ENCODE data around the gene AGBL5.

The AGBL5 gene

DNA sequence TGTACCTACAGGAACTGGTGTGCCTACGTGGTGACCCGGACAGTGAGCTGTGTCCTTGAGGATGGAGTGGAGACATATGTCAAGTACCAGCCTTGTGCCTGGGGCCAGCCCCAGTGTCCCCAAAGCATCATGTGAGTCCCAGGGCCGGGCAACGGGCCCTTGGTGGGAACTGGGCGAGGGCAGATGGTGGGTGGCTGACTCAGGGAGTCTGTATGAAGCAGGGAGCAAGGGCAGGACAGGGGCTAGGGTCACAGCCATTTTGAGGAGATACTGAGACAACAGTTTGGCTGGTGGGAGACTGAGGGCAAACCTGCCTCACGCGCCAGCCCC lies 28.6 kb downstream of the AGBL5 start:
- DNase-seq, result no peak

DNA sequence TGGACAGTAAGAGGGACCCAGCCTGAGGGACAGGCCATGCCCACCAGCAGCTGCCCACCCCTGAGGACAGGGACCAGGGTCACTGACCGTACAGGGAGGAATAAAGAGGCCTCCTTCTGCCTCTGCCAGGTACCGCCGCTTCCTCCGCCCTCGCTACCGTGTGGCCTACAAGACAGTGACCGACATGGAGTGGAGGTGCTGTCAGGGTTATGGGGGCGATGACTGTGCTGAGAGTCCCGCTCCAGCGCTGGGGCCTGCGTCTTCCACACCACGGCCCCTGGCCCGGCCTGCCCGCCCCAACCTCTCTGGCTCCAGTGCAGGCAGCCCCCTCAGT lies 29.1 kb downstream of the AGBL5 start:
- DNase-seq, result no peak

DNA sequence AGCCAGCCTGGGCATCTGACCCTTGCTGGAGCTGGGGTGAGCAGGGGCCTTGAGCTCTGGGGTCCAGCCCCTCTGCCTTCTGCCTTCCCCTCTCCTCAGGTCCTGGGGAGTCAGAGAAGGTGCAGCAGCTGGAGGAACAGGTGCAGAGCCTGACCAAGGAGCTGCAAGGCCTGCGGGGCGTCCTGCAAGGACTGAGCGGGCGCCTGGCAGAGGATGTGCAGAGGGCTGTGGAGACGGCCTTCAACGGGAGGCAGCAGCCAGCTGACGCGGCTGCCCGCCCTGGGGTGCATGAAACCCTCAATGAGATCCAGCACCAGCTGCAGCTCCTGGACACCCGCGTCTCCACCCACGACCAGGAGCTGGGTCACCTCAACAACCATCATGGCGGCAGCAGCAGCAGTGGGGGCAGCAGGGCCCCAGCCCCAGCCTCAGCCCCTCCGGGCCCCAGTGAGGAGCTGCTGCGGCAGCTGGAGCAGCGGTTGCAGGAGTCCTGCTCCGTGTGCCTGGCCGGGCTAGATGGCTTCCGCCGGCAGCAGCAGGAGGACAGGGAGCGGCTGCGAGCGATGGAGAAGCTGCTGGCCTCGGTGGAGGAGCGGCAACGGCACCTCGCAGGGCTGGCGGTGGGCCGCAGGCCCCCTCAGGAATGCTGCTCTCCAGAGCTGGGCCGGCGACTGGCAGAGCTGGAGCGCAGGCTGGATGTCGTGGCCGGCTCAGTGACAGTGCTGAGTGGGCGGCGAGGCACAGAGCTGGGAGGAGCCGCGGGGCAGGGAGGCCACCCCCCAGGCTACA lies 30.7 kb downstream of the AGBL5 start:
- no peak for DNase-seq

DNA sequence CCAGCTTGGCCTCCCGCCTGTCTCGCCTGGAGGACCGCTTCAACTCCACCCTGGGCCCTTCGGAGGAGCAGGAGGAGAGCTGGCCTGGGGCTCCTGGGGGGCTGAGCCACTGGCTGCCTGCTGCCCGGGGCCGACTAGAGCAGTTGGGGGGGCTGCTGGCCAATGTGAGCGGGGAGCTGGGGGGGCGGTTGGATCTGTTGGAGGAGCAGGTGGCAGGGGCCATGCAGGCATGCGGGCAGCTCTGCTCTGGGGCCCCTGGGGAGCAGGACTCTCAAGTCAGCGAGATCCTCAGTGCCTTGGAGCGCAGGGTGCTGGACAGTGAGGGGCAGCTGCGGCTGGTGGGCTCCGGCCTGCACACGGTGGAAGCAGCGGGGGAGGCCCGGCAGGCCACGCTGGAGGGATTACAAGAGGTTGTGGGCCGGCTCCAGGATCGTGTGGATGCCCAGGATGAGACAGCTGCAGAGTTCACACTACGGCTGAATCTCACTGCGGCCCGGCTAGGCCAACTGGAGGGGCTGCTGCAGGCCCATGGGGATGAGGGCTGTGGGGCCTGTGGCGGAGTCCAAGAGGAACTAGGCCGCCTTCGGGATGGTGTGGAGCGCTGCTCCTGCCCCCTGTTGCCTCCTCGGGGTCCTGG lies 31.4 kb downstream of the AGBL5 start:
- DNase-seq, result no peak

DNA sequence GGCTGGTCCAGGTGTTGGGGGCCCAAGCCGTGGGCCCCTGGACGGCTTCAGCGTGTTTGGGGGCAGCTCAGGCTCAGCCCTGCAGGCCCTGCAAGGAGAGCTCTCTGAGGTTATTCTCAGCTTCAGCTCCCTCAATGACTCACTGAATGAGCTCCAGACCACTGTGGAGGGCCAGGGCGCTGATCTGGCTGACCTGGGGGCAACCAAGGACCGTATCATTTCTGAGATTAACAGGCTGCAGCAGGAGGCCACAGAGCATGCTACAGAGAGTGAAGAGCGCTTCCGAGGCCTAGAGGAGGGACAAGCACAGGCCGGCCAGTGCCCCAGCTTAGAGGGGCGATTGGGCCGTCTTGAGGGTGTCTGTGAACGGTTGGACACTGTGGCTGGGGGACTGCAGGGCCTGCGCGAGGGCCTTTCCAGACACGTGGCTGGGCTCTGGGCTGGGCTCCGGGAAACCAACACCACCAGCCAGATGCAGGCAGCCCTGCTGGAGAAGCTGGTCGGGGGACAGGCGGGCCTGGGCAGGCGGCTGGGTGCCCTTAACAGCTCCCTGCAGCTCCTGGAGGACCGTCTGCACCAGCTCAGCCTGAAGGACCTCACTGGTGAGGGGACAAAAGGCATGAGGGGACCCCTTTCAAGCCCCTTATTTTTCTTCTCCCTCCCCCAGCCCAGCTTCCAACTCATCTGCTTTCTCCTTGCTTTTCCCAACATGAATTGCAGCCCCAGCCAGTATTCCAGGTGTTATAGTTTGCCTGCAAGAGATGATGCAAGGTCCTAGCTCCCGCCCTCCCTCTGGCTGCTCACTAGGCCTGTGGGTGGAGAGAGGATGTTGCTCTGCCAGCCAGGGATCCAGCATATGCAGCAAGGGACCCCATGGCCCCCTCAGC lies 32.2 kb downstream of the AGBL5 start:
- no peak for DNase-seq

DNA sequence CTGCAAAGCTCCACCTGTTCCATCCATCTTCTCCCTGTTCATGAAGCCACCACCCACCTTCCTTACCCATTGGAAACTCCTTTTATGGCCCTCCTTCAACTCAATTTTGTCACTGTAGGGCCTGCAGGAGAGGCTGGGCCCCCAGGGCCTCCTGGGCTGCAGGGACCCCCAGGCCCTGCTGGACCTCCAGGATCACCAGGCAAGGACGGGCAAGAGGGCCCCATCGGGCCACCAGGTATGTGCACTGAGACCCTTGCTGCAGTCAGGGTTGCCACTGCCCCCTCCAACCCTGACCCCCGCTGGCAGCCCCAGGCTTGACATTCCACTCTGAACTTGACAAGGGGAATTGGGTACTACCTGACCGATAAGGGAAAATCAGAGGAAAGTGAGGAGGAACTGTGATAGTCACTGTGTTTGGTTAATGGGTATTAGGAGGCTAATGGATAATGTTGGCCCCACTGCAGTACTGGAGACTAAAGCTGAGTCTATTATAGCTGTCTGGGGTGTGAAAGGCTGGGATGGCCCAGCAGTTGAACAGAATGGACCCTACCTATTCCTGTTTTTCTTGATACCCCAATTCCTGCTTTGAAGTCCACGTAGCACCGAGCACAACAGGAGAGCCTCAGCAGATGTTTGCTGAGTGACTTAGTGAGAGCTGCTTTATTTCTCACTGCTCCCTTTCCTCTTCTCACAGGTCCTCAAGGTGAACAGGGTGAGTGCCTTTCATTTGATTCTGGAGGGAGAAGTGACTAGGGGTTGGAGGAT lies 33.0 kb downstream of the AGBL5 start:
- DNase-seq, result no peak

DNA sequence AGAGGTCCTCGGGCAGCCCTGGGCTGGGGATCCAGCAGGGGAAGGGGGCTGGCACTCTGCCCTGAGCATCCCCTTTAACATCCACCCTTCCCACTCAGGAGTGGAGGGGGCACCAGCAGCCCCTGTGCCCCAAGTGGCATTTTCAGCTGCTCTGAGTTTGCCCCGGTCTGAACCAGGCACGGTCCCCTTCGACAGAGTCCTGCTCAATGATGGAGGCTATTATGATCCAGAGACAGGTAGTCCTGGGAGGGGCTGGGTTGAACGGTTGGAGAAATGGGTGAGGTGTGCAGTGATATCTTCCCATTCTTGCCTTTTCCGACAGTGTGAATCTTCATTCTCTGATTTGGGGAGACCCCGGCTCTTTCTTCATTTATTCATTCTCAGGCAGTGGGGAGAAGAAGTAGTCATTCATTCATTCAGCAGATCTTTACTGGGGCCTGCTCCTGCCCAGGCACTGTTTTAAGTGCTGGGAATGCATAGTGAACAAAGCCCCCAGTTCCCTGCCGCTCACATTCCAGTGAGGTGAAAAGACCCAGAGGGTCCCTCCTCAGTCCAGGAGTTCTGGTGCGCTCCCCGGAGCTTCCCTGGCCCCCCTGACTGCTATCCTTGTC lies 33.7 kb downstream of the AGBL5 start:
- DNase-seq, result no peak

DNA sequence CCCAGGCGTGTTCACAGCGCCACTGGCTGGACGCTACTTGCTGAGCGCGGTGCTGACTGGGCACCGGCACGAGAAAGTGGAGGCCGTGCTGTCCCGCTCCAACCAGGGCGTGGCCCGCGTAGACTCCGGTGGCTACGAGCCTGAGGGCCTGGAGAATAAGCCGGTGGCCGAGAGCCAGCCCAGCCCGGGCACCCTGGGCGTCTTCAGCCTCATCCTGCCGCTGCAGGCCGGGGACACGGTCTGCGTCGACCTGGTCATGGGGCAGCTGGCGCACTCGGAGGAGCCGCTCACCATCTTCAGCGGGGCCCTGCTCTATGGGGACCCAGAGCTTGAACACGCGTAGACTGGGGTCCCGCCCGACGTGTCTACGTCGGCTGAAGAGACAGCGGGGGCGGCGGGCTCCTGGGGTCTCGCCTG lies 34.2 kb downstream of the AGBL5 start:
- DNase-seq, result peak; percentile 53

DNA sequence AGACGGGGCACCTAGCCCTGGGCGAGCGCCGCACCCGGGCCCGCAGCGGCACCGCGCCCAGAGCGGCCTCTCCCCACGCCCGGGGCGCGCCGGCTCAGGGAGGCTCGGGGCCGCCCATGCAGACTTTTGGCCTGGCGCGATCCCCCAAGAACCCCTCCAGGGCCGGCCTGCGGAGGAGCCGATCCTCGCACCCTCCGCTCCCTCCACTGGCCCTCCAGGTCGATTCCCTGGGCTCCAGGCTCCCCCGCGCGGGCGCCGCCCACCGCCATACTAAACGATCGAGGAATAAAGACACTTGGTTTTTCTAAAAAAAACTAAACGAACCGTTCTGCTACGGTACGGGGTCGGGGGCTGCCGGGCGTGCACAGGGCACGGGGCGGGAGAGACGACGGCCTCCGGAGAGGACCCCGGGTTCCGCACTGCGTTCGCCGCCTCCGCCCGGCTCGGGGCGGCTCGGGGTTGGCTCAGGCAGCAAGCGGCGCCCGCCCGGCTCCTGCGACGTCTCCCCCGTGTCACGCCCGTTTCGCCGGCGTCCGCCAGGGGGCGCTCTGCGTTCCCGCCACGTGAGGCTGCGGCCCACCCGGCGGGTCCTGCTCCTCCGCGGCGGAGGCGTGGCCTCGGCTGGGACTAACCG lies 34.7 kb downstream of the AGBL5 start:
- peak; percentile 90 for DNase-seq

DNA sequence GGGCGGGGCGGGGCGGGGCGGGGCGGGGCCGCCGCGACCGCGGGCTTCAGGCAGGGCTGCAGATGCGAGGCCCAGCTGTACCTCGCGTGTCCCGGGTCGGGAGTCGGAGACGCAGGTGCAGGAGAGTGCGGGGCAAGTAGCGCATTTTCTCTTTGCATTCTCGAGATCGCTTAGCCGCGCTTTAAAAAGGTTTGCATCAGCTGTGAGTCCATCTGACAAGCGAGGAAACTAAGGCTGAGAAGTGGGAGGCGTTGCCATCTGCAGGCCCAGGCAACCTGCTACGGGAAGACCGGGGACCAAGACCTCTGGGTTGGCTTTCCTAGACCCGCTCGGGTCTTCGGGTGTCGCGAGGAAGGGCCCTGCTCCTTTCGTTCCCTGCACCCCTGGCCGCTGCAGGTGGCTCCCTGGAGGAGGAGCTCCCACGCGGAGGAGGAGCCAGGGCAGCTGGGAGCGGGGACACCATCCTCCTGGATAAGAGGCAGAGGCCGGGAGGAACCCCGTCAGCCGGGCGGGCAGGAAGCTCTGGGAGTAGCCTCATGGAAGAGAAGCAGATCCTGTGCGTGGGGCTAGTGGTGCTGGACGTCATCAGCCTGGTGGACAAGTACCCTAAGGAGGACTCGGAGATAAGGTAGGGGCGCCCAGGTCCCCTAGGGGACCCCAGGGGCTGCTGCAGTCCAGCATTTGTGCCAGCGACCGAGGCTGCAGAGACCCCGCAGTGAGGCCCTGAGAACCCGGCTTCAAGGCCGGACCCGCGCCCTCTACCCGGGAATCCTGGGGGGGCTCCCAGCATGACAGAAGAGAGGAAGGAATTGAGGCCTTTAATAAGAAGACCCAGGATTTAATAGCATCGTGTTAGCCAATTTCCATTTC lies 35.5 kb downstream of the AGBL5 start, which contains the start of gene KHK:
Gene KHK (plus strand): TSS at position 49 of the 870 bp plus-strand sequence. CDS start 488 bp downstream, at position 537.
- no peak for DNase-seq

DNA sequence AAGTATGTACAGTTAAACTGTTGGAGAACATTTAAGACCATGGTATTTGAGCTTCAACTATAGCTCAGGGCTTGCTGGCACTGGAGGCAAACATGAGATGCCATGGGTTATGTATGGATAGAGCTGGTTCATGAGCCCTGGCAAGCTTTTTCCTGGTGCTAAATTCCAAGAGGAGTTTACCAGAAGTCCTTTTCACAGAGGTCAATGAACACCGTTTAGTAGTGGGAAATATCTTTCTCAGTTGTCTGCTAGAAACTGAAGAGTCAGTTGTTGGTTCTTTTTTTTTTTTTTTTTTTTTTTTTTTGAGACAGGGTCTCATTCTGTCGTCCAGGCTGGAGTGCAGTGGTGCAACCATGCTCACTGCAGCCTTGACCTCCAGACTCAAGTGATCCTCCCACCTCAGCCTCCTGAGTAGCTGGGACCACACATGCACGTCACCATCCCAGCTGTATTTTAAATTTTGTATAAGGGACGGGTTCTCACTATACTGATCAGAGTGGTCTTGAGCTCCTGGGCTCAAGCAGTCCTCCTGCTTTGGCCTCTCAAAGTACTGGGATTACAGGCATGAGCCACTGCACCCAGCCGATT lies 36.4 kb downstream of the AGBL5 start:
- DNase-seq, result no peak

DNA sequence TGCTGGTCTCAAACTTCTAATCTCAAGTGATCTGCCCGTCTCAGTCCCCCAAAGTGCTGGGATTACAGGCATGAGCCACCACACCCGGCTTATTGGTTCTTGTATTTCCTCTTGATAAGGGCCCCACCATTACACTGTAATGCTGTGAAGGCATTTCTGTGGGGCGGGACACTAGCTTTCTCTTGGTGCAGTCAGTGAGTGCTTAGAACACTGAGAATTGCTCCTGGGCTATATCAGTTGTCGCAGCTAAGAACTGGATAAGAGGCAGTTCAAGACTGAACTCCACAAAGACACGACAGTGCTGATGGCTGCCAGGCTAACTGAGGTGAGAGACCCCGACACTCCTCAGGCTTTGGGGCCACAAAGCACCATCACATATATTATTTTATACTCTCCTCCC lies 37.2 kb downstream of the AGBL5 start:
- DNase-seq, result no peak

DNA sequence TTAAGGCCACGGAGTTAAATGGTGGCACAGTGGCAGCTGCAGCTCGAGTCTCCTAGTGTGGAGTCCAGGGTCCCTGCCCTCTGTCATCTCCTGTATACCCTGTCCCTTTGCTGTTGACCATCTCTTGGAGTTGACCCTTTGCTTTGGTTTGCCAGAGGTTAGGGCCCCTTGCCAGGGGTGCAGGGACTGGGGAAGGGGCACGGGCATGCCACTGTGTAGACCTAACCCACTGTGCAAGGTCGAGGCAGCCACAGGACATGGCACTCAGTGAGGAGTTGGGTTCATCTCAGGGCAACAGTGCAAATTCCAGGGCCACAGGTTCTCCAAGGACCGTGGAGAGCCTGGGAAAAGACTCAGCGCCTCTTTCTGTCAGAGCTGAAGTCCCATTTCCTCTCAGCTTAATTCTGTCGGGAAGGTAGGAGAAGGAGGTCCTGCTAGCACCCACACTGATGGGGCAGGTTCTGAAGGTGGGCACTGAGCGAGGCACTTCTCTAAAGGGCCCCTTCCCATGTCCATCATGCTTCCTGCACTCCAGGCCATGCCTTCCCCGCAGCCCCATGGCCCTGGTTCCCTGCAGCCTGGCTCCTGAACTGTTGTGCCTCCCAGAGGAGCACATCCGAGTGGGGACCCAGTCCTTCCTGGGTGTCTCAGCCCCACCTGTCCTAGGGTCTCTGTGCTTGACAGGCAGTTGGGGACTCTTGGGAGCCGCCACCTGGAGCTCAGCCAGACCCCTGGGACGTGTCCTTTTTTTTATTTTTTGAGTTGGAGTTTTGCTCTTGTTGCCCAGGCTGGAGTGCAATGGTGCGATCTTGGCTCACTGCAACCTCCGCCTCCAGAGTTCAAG lies 37.9 kb downstream of the AGBL5 start:
- no peak for DNase-seq

DNA sequence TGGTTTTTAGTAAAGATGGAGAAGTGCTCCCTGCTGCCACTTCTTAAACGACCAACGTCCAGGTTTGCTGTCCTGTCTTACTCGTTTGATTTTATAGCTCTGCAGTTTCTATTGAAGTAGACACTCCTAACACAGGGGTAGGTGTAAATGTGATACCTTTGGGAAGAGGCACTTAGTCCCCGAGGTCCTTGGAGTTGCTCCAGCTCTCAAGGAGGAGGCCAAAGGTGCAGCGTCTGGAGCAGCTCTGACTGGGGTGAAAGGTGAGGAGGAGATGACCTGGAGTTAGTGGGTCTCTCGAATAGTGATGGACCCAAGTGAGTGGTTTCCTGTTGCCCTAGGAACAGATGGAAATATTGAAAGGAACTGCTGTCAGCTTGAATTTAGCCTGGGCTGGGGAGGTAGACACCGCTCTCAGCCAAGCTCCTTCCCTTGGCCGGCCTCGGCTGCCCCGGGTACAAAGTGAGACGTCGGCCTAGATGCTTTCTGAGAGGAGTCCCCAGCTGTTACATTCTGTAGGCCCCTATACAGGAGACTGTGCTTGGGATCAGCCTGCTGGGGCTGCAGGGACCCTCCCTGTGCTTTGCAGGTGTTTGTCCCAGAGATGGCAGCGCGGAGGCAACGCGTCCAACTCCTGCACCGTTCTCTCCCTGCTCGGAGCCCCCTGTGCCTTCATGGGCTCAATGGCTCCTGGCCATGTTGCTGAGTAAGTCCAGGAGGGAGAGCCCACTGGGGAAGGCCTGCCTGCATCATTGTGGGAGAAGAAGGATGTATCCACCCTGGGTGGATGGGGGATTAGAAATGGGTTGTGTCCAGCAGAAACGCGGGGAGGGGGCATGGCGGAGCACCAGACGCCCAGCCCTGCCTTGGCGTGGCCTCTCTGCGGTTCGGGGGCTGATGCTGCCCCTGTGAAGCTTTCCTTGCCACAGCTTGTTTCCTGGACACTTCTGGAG lies 40.6 kb downstream of the AGBL5 start:
- no peak for DNase-seq

DNA sequence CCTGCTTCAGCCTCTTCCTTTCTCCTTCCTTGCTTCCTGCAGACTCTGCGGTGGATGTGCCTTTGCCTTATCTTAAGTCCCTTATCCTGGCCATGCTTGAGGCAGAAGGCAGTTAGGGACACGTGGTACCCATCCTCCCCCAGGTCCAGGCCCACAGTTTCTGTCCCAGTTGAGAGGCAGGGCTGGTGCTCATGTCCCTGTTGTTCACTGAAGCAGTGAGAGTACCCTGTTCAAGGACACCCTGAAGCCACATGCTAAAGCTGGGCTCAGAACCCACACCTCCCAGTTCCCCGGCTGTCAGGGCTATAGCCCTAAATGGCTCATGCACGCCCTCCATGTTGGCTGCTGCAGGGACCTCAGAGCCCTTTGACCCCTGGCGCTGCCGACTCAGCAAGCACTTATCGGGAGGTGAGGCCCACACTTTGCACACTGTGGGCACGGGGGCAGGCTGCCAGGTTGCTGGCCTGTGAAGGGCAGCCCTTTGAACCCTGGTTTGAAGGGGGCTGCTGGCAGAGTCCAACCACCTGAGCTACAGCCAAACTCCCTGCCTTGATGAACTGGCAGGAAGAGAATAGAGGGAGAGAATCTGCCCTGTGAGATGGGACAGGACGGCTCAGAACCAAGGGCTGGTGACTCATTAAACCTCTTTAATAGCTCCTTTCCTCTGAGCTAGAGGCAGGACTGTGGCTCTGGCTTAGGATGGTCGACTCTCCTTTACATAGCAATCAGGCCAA lies 41.4 kb downstream of the AGBL5 start:
- DNase-seq, result no peak

DNA sequence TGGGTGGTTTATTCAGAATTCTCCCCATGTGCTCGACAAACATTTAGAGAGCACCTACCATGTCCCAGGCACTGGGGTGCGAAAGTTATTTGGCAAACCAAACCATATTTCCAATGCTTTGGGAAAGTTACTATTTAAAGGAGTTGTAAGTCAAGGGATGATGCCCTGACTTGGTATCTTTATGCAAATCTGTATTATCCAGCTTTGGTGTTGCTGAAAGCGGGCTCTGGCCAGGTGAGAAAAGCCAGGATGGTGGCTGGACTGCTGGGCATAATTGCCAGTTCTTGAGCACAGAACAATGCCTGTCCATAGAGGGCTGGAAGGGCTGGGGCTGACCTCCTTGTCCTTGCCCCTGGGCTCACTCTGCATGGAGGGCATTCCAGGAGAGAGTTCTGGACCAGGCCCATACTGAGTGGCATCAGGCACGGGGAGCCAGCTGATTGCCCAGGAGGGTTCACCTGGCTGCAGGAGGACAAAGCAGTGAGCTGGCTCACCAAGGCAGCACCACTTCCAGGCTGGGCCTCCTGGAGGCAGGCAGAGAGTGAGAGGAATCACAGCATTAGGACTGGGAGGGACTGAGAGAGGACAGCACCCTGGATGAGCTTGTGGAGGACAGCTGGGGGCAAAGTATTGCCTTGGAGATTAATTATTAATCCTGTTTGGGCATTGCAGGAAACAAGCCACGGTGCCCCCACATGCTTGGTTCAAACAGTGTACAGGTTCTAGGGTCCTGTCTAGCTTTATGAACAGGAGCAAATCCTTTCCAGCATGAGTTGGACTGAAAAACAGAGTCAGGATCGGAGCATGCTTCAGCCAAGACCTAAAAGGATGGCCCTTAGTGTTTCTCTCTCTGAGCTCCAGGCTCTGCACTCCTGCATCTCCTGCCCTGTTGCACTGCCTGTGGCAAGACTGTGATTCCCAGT lies 42.2 kb downstream of the AGBL5 start:
- no peak for DNase-seq

All from fibroblast of upper back skin (primary cell).